HG03060 (cell line): ENCODE measurements around the gene ABHD4.
"Not testable (repeated sequence)": the region's sequence is repeated elsewhere in the genome, so short reads cannot be mapped to it uniquely, and the experiment has no call there.

Source experiments
- ATAC-seq: cut with Tn5 transposase; IDR thresholded peaks from one replicate; pipeline ENCODE4 v1.9.1; 2021; ENCODE audit warnings: low read depth, moderate number of reproducible peaks; ENCODE audit not compliant: unreplicated experiment

ABHD4 gene

DNA sequence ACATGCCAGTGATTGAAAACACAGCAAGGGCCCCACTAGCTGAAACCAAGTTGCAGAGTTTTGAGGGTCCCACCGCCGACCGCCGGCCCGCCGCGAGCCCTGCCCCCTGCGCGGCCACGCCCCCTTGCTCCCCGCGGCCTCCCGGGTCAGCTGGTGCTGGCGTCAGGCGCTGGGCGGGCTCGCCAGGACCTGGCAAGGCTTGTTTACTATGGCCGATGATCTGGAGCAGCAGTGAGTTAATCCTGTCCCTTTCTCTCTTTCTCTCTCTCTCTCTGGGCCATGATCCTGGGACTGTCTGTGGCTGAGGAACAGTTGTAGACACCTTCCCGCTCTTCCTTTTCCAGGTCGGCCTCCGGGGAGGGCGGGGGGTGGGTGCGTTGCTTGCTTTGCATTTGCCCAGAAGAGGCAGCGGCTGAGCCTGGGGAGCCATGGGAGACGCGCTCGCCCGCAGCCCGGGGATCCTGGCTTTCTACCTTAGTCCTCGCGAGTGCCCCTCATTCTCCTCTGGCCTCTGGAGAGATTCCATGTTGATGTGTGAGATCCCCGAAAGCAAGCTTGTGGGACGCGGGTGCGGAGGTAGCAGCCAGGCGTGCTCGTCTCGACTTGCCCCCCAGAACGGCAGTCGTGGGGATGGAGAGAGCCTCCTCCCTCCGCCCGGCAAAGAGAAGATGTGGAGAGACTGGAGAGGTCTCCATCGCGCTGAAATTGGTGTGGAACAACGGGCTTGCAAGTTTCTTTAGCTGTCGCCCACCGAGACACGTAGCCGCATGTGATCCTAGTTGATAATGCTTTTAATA is at the start of gene ABHD4:
Gene ABHD4 (plus strand): TSS at position 202 of the 797 bp plus-strand sequence. CDS start 7 bp downstream, at position 209.
- ATAC-seq, result no peak

- ATAC-seq, result no peak
Measured at GRCh38 chr14:22549324-22549962, 48.7 kb upstream of the ABHD4 start.

GRCh38 chr14:22549981-22550673 is 48.0 kb upstream of the ABHD4 start:
- peak; percentile 36 for ATAC-seq

DNA sequence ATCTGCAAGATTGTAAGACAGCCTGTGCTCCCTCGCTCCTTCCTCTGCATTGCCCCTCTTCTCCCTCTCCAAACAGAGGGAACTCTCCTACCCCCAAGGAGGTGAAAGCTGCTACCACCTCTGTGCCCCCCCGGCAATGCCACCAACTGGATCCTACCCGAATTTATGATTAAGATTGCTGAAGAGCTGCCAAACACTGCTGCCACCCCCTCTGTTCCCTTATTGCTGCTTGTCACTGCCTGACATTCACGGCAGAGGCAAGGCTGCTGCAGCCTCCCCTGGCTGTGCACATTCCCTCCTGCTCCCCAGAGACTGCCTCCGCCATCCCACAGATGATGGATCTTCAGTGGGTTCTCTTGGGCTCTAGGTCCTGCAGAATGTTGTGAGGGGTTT is 46.5 kb upstream of the ABHD4 start:
- ATAC-seq, result no peak

DNA sequence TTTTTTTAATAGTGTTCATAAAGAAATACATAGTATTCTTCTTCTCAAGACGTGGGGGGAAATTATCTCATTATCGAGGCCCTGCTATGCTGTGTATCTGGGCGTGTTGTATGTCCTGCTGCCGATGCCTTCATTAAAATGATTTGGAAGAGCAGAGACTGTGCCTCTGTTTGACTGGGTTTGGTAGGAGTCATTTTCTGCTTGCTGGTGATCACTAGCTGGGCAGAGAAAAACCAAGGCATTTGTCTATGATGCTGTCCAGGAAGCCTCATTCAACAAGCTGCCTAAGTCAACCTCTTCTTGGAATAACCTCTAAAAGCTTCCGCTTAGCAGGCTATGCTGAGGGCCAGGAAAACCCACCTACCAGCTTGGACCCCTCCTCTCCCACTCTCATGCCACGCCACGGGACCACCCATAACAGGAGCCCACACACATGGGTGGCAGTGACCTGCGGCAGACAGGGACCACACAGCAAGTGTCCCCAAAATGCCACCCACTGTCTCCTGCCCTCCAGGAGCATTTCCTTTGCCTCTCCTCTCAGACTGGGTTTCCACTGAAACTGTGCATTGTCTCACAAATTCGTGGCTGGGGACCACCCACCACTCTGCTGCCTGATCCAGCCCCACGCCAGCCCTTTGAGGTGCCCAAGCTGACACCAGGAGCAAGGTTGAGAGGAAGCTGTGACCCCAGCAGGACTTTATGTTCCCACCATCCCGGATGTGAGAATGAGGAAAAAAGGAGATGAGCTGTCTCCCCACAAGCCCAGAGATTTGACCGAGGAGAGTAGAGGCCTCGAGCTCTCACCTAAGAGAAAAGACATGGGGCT is 45.9 kb upstream of the ABHD4 start:
- ATAC-seq, result no peak

DNA sequence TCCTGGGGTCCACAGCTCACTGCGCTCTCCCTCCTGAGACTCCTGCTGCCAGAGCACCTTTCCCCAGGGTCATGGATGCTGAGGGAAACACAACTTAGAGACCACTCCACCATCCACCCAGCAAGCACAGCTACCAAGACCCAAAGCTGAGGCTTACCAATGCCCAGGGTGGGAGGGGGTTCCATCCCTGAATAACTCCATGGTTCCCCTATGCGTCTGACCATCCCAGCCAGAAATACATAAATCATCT is 45.3 kb upstream of the ABHD4 start:
- no peak for ATAC-seq

GRCh38 chr14:22553445-22553844 is 44.7 kb upstream of the ABHD4 start:
- no peak for ATAC-seq

DNA sequence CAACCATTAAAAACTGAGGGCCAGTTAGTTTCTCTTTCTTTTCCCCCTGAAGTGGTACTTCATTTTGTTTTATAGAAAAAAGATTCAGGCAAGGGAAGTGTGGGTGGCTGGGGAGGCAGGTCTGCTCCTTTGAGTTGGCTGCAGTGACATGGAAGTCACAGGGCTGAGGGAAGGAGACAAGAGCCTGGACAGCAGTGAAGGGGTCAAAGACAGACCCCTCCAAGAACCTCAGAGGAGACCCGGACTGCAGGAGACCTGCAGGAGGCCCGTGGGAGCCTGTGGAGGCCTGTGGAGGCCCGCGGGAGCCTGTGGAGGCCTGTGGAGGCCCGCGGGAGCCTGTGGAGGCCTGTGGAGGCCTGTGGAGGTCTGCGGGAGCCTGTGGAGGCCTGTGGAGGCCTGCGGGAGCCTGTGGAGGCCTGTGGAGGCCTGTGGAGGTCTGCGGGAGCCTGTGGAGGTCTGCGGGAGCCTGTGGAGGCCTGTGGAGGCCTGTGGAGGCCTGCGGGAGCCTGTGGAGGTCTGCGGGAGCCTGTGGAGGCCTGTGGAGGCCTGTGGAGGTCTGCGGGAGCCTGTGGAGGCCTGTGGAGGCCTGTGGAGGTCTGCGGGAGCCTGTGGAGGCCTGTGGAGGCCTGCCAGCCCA is 44.1 kb upstream of the ABHD4 start:
- not testable (repeated sequence) for ATAC-seq

- ATAC-seq, result no peak
Measured at GRCh38 chr14:22554498-22555383, 43.4 kb upstream of the ABHD4 start.

DNA sequence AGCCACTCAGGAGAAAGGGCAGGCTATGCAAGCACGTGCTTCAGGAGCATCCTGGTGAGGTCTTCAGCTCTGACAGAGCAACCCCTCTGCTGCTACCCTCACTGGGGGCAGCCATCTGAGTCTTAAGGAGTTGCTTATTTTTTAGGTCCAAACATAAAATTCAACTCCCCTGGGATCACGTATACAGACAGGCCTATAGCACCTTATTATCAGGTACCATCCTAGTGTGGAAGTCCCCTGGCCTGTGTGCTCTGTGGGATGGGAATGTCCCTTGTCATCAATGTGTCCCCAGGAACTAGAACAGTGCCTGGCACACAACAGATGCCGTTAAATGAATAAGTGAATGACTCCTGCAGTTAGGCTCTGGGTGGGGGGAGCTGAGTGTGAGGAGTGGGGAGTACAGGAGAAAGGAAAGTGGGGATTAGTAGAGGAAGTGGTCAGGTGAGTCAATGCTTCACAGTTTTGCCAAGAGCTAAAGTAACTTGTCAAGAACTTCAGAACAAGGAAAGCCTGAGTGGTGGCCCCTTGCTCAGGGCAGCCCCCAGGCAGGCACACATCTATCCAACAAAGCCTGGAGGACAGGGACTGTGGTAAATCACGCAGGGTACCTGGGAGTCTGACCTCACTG is 42.6 kb upstream of the ABHD4 start:
- ATAC-seq, result peak; percentile 3

- peak; percentile 49 for ATAC-seq
Measured at GRCh38 chr14:22556021-22556989, 41.8 kb upstream of the ABHD4 start.

DNA sequence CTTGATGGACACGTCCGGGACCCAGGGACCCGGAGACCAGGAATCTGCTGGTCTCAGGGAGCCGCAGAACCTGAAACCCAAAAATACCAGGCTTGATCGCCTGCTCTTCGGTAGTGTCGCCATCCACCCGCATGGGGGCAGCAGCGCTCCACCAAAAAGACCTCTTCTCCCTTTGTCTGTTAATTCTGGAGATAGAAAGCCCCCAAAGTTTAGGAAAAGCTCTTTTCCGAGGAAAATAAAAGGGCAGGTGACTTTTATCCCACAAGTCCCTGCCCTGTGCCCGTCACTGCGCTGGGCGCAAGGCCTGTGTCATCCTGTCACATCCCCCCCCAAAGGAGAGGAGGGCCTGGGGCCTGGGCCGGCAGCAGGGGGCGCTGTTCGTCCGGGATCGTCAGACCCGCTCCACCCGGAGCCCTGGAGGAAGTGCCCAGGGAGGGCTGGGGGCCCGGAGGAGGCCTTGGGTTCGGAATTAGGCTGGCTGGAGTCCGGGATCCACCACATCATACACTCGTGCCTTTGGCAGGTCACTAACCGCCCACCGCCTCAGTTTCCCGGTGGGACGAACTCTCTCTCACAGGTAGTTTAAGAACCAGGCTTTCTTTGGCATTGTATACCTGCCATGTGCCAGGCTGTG is 41.0 kb upstream of the ABHD4 start:
- peak; percentile 19 for ATAC-seq

GRCh38 chr14:22557846-22558220 is 40.3 kb upstream of the ABHD4 start:
- ATAC-seq, result no peak

DNA sequence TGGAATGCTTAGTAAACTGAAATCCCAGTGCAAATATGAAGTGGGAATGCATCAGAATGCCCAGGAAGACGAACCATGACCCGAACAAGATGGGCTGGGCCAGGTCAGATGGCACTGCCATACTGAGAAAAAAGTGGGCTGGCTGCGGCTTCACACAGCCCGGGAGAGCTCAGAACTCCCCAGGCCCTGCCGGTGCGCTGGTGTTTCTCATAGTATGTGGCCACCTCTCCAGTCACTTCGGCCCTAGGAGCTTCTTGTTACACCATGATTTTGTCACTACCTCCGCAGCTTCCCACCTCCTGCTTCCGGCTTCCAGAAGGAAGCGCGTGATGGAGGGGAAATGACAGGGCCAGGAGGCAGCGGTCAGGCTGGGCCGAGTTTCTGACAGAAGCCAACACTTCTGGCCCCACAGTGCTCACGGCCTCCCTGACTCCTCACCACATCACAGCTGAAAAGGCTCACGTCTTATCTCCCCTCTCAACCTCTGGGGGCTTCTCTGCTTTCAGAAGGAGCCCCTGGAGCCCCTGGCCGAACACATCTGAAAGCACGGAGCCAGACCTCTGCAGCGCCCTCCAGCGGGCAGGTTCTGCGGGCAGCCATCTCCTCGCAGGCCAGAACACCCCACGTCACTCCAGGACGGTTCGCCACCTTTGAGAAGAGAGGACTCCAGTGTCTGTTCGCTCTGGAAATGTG is 39.7 kb upstream of the ABHD4 start:
- no peak for ATAC-seq

- ATAC-seq, result no peak
Measured at GRCh38 chr14:22559041-22559440, 39.1 kb upstream of the ABHD4 start.

GRCh38 chr14:22560662-22561365 is 37.3 kb upstream of the ABHD4 start:
- ATAC-seq, result no peak

- ATAC-seq, result no peak
Measured at GRCh38 chr14:22561366-22561660, 36.8 kb upstream of the ABHD4 start.
